HK-2 (cell line): ENCODE data around the gene TBC1D4.
"Not testable (repeated sequence)": the region's sequence is repeated elsewhere in the genome, so short reads cannot be mapped to it uniquely, and the experiment has no call there.

Experiments used
- DNase-seq: peaks from one replicate; pipeline ENCODE4 v3.0.0-alpha.2; 2018; ENCODE audit not compliant: unreplicated experiment

The TBC1D4 gene

GRCh38 chr13:75285310-75285709 is 196.7 kb downstream of the TBC1D4 start:
- DNase-seq = no peak

- no peak for DNase-seq
These were observed 202.1 kb downstream of the TBC1D4 start for GRCh38 chr13:75279834-75280369.

- not testable (repeated sequence) for DNase-seq
These were observed 208.3 kb downstream of the TBC1D4 start for GRCh38 chr13:75273695-75274094.

GRCh38 chr13:75271846-75272245 is 210.1 kb downstream of the TBC1D4 start:
- no peak for DNase-seq

- not testable (repeated sequence) for DNase-seq
These were observed 213.5 kb downstream of the TBC1D4 start for GRCh38 chr13:75268481-75268880.

- DNase-seq = no peak
These were observed 217.4 kb downstream of the TBC1D4 start for GRCh38 chr13:75264611-75265010.

GRCh38 chr13:75263741-75264407 is 218.1 kb downstream of the TBC1D4 start:
- DNase-seq = no peak

- no peak for DNase-seq
These were observed 223.7 kb downstream of the TBC1D4 start for GRCh38 chr13:75258159-75258782.

- DNase-seq = no peak
These were observed 225.0 kb downstream of the TBC1D4 start for GRCh38 chr13:75256922-75257321.

GRCh38 chr13:75255653-75256052 is 226.3 kb downstream of the TBC1D4 start:
- no peak for DNase-seq

- DNase-seq = no peak
These were observed 226.8 kb downstream of the TBC1D4 start for GRCh38 chr13:75255147-75255546.

GRCh38 chr13:75251188-75251587 is 230.8 kb downstream of the TBC1D4 start:
- DNase-seq = no peak

GRCh38 chr13:75250526-75251178 is 231.3 kb downstream of the TBC1D4 start:
- DNase-seq = no peak

- not testable (repeated sequence) for DNase-seq
These were observed 236.4 kb downstream of the TBC1D4 start for GRCh38 chr13:75245578-75245977.

- DNase-seq = not testable (repeated sequence)
These were observed 241.7 kb downstream of the TBC1D4 start for GRCh38 chr13:75240240-75240639.

GRCh38 chr13:75236774-75237173 is 245.2 kb downstream of the TBC1D4 start:
- DNase-seq = no peak
